ENCODE data around the gene VIL1.

Gene VIL1

DNA sequence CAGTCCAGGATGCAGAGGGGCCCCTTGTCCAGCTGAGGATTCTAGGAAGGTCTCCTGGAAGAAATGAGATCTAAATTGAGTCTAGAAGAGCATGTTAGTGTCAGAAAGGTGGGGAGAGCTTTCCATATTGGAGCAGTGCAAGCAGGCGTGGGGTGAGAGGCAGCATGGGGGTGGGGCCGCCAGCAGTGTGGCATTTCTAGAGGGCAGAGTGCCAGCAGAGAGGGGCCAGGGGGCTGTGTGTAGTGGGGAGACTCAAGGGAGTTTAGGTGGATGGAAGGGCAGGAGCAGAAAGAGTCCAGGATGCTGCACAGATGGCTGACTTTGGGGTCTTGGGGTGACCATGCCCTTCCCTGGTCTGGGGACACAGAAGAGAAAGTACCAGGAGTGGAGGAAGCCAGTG, 2.1 kb downstream of the VIL1 start:
- TF ChIP-seq FOXA1 (IDR thresholded peaks at IDR 0.05) (no peak), CTBP1 (IDR thresholded peaks at IDR 0.05; ENCODE audit: borderline replicate concordance) (no peak), ELF4 (IDR thresholded peaks at IDR 0.05) (no peak), FOXM1 (IDR thresholded peaks at IDR 0.05; ENCODE audit: borderline replicate concordance) (no peak), HDGF (IDR thresholded peaks at IDR 0.05; ENCODE audit: borderline replicate concordance) (no peak), BHLHE40 (IDR thresholded peaks at IDR 0.05; ENCODE audit: borderline replicate concordance) (no peak), L3MBTL2 (conservative IDR thresholded peaks at IDR 0.05) (no peak)
- TF ChIP-seq, protein P1, sequence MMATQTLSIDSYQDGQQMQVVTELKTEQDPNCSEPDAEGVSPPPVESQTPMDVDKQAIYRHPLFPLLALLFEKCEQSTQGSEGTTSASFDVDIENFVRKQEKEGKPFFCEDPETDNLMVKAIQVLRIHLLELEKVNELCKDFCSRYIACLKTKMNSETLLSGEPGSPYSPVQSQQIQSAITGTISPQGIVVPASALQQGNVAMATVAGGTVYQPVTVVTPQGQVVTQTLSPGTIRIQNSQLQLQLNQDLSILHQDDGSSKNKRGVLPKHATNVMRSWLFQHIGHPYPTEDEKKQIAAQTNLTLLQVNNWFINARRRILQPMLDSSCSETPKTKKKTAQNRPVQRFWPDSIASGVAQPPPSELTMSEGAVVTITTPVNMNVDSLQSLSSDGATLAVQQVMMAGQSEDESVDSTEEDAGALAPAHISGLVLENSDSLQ (IDR thresholded peaks at IDR 0.05), result no peak
- CTCF ChIA-PET, result interaction anchor here (0.6 kb wide), 1 partner anchor 94 kb away, joined by 3 read pairs; no protein-coding TSS in a partner anchor
- POLR2A ChIA-PET, result no interaction called here

DNA sequence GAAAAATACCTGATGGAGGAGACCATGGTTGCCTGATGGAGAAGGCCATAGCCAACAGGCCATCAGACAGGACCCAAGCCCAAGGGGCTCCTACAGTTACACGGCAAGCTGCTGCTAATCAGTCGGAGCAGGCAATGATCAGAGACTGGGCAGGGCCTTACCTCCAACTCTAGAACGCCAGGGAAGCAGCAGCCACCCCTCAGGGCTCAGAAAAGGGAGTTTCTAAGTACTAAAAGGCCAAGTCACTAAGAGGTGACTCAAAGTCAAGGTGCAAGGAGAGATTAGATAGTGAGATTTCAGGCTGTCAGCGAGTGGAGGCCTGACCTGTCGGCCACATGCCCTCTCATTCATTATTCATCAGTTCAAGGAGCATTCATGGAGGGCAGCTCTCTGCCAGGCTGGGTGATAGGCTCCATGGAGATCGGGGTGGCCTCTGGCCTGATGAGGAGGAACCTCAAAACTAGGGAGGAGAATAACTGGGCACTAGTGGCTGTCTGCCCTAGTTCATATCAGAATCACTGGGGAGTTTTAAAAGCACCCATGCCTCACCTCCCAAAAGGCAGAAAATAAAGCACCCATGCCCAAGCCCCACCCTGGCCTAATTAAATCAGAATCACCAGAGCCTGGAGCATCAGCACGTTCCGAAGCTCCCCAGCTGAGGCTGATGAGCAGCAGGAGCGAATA, 3.6 kb downstream of the VIL1 start:
- CTCF ChIA-PET, result no interaction called here
- TF ChIP-seq FOXK2 (IDR thresholded peaks at IDR 0.05) (no peak), FOXM1 (IDR thresholded peaks at IDR 0.05; ENCODE audit: borderline replicate concordance) (no peak), SP1 (IDR thresholded peaks at IDR 0.05) (no peak), TARDBP (IDR thresholded peaks at IDR 0.05) (no peak), HDGF (IDR thresholded peaks at IDR 0.05; ENCODE audit: borderline replicate concordance) (no peak), CTBP1 (IDR thresholded peaks at IDR 0.05; ENCODE audit: borderline replicate concordance) (no peak)
- POLR2A ChIA-PET, result no interaction called here
- no peak for DNase-seq (ENCODE audit: extremely low spot score)

More for the DNA sequence above, 2.1 kb downstream of the VIL1 start:
- no peak for DNase-seq (ENCODE audit: extremely low spot score)

DNA sequence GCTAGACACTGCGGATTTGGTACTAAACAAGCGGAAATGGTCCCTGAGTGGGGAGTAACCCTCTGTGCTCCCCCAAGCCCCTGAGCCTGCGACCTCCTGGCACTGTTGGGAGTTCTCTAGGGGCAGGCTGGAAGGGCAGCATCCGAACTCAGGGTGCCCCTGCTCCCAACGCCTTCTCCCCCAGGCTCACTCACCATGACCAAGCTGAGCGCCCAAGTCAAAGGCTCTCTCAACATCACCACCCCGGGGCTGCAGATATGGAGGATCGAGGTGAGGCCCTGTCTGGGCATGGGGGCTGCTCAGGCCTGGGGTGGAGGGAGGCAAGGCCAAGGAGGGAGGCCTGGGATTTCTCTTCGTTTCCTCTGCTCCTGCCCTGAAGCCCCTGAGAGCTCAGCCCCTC, 4.7 kb downstream of the VIL1 start:
- TF ChIP-seq CTBP1 (IDR thresholded peaks at IDR 0.05; ENCODE audit: borderline replicate concordance), result no peak
- no peak for TF ChIP-seq ARNT (IDR thresholded peaks at IDR 0.05)
- no peak for TF ChIP-seq BHLHE40 (IDR thresholded peaks at IDR 0.05; ENCODE audit: borderline replicate concordance)
- no peak for TF ChIP-seq ELF4 (IDR thresholded peaks at IDR 0.05)
- no peak for TF ChIP-seq FOXA1 (IDR thresholded peaks at IDR 0.05)
- no peak for TF ChIP-seq SP1 (IDR thresholded peaks at IDR 0.05)
- TF ChIP-seq LEF1 (IDR thresholded peaks at IDR 0.05; ENCODE audit: borderline replicate concordance), result no peak
- no peak for TF ChIP-seq TARDBP (IDR thresholded peaks at IDR 0.05)
- TF ChIP-seq FOXM1 (IDR thresholded peaks at IDR 0.05; ENCODE audit: borderline replicate concordance), result no peak
- TF ChIP-seq ZNF384 (IDR thresholded peaks at IDR 0.05), result no peak
- no peak for TF ChIP-seq HDGF (IDR thresholded peaks at IDR 0.05; ENCODE audit: borderline replicate concordance)
- TF ChIP-seq L3MBTL2 (conservative IDR thresholded peaks at IDR 0.05), result no peak
- no peak for TF ChIP-seq SUZ12 (IDR thresholded peaks at IDR 0.05)
- no peak for TF ChIP-seq FOXK2 (IDR thresholded peaks at IDR 0.05)
- TF ChIP-seq NFRKB (IDR thresholded peaks at IDR 0.05), result no peak
- TF ChIP-seq, protein P1 (IDR thresholded peaks at IDR 0.05), result no peak
- POLR2A ChIA-PET, result no interaction called here
- CTCF ChIA-PET, result no interaction called here
- no peak for DNase-seq (ENCODE audit: extremely low spot score)

DNA sequence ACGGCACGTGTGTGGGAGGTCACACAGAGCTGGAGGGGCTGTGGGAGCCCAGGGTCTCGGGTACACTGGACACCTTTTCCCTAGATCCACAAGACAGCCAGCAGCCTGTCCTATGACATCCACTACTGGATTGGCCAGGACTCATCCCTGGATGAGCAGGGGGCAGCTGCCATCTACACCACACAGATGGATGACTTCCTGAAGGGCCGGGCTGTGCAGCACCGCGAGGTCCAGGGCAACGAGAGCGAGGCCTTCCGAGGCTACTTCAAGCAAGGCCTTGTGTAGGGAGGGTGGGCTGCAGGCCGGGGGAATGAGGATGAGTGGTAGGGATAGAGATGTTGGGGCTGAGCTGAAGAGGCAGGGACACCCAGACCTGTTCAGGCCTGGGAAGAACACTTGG, 6.6 kb downstream of the VIL1 start:
- POLR2A ChIA-PET, result no interaction called here
- CTCF ChIA-PET, result no interaction called here
- DNase-seq (ENCODE audit: extremely low spot score), result no peak
- no peak for TF ChIP-seq SUZ12 (IDR thresholded peaks at IDR 0.05)
- TF ChIP-seq, protein P1 (IDR thresholded peaks at IDR 0.05), result no peak
- no peak for TF ChIP-seq CTBP1 (IDR thresholded peaks at IDR 0.05; ENCODE audit: borderline replicate concordance)
- TF ChIP-seq LEF1 (IDR thresholded peaks at IDR 0.05; ENCODE audit: borderline replicate concordance), result no peak
- TF ChIP-seq FOXK2 (IDR thresholded peaks at IDR 0.05), result no peak
- no peak for TF ChIP-seq TARDBP (IDR thresholded peaks at IDR 0.05)
- TF ChIP-seq SP1 (IDR thresholded peaks at IDR 0.05), result no peak
- TF ChIP-seq NFRKB (IDR thresholded peaks at IDR 0.05), result no peak
- no peak for TF ChIP-seq ARNT (IDR thresholded peaks at IDR 0.05)
- TF ChIP-seq L3MBTL2 (conservative IDR thresholded peaks at IDR 0.05), result no peak
- no peak for TF ChIP-seq FOXM1 (IDR thresholded peaks at IDR 0.05; ENCODE audit: borderline replicate concordance)
- TF ChIP-seq ZNF384 (IDR thresholded peaks at IDR 0.05), result no peak
- no peak for TF ChIP-seq FOXA1 (IDR thresholded peaks at IDR 0.05)
- TF ChIP-seq ELF4 (IDR thresholded peaks at IDR 0.05), result no peak

DNA sequence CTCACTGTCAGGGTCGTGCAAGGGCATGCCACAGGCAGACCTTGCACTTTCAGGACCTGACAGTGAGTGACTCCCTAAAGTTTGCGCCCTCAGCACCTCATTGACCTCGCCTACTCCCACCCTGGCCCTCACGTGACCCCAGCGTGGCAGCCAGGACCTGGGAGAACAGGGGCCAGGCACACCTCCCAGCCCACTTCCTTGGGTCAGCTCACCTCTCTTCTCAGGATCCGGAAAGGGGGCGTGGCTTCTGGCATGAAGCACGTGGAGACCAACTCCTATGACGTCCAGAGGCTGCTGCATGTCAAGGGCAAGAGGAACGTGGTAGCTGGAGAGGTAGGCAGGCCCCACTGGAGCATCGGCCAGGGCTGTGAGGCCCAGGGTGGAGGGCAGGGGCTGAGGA, 8.8 kb downstream of the VIL1 start:
- DNase-seq (ENCODE audit: extremely low spot score), result no peak
- ChIA-PET POLR2A (no interaction called here), CTCF (no interaction called here)
- TF ChIP-seq CTBP1 (IDR thresholded peaks at IDR 0.05; ENCODE audit: borderline replicate concordance) (no peak), BHLHE40 (IDR thresholded peaks at IDR 0.05; ENCODE audit: borderline replicate concordance) (no peak), FOXM1 (IDR thresholded peaks at IDR 0.05; ENCODE audit: borderline replicate concordance) (no peak), HDGF (IDR thresholded peaks at IDR 0.05; ENCODE audit: borderline replicate concordance) (no peak), L3MBTL2 (conservative IDR thresholded peaks at IDR 0.05) (no peak), FOXK2 (IDR thresholded peaks at IDR 0.05) (no peak), FOXA1 (IDR thresholded peaks at IDR 0.05) (no peak), ZNF384 (IDR thresholded peaks at IDR 0.05) (no peak), TARDBP (IDR thresholded peaks at IDR 0.05) (no peak), ARNT (IDR thresholded peaks at IDR 0.05) (no peak), SUZ12 (IDR thresholded peaks at IDR 0.05) (no peak), ELF4 (IDR thresholded peaks at IDR 0.05) (no peak), SP1 (IDR thresholded peaks at IDR 0.05) (no peak), LEF1 (IDR thresholded peaks at IDR 0.05; ENCODE audit: borderline replicate concordance) (no peak), NFRKB (IDR thresholded peaks at IDR 0.05) (no peak)
- TF ChIP-seq, protein P1 (IDR thresholded peaks at IDR 0.05), result no peak

Data from HEK293T (cell line).